GM13976 (cell line): ENCODE results near the gene ASB10.

Source experiments
- DNase-seq: peaks from one replicate; pipeline ENCODE4 v3.0.0; 2012; ENCODE audit warnings: low spot score
- CTCF ChIP-seq: IDR thresholded peaks from 2 replicates; pipeline ENCODE4 v1.5.1; 2012; ENCODE audit warnings: borderline replicate concordance, mild to moderate bottlenecking; ENCODE audit not compliant: insufficient read depth; ENCODE audit errors: extremely low read depth, missing control alignments, control extremely low read depth
- in situ Hi-C: fragments of 300-500 bp; cut with MboI; formaldehyde crosslinking; loops from one replicate; pipeline ENCODE4 v1.12.0; 2022; ENCODE audit warnings: low sequenced_read_pairs, mixed read lengths, inconsistent platforms; ENCODE audit not compliant: unreplicated experiment

Gene ASB10

GRCh38 chr7:151133986-151134742 is 52.9 kb downstream of the ASB10 start:
- in situ Hi-C loops, result no loop called here
- DNase-seq, result no peak

GRCh38 chr7:151133266-151133985 is 53.6 kb downstream of the ASB10 start:
- no peak for TF ChIP-seq CTCF
- no peak for DNase-seq
- in situ Hi-C loops, result no loop called here

More at GRCh38 chr7:151133986-151134742, 52.9 kb downstream of the ASB10 start:
- no peak for TF ChIP-seq CTCF

GRCh38 chr7:151132461-151133205 is 54.4 kb downstream of the ASB10 start:
- DNase-seq, result no peak
- TF ChIP-seq CTCF, result no peak
- in situ Hi-C loops, result no loop called here

GRCh38 chr7:151131592-151132293 is 55.3 kb downstream of the ASB10 start:
- no peak for TF ChIP-seq CTCF
- in situ Hi-C loops, result no loop called here
- DNase-seq, result no peak

- no peak for TF ChIP-seq CTCF
- in situ Hi-C loops, result no loop called here
- no peak for DNase-seq
Observed at GRCh38 chr7:151131224-151131591, 55.8 kb downstream of the ASB10 start.

- DNase-seq, result no peak
- in situ Hi-C loops, result no loop called here
- no peak for TF ChIP-seq CTCF
Observed at GRCh38 chr7:151130741-151131157, 56.3 kb downstream of the ASB10 start.
